NCI-H748 treated with DMSO at 0.1 percent for 48 hours (cell line): ENCODE data around the gene WFS1.

Experiments used
- DNase-seq: peaks from one replicate; lab custom pipeline; 2025; lab: John Stamatoyannopoulos, UW

The WFS1 gene

GRCh38 chr4:6262176-6262575 lies 7.5 kb upstream of the WFS1 start:
- no peak for DNase-seq

- DNase-seq: no peak
Observed at GRCh38 chr4:6262847-6263487, 6.7 kb upstream of the WFS1 start.

- no peak for DNase-seq
Observed at GRCh38 chr4:6263526-6264224, 6.0 kb upstream of the WFS1 start.

- DNase-seq: no peak
Observed at GRCh38 chr4:6264225-6264540, 5.5 kb upstream of the WFS1 start.

GRCh38 chr4:6265546-6265945 lies 4.1 kb upstream of the WFS1 start:
- DNase-seq: no peak

GRCh38 chr4:6267573-6267972 lies 2.1 kb upstream of the WFS1 start:
- DNase-seq: no peak

GRCh38 chr4:6268650-6269615 lies 717 bp upstream of the WFS1 start:
- DNase-seq: no peak

- DNase-seq: no peak
Observed at GRCh38 chr4:6270636-6271121, 1.0 kb downstream of the WFS1 start.

GRCh38 chr4:6271206-6271605 lies 1.6 kb downstream of the WFS1 start:
- DNase-seq: no peak

- no peak for DNase-seq
Observed at GRCh38 chr4:6271701-6272465, 2.2 kb downstream of the WFS1 start.

- no peak for DNase-seq
Observed at GRCh38 chr4:6272863-6273660, 3.4 kb downstream of the WFS1 start.

- DNase-seq: no peak
Observed at GRCh38 chr4:6273661-6273990, 4.0 kb downstream of the WFS1 start.

GRCh38 chr4:6275351-6275750 lies 5.7 kb downstream of the WFS1 start:
- DNase-seq: no peak

GRCh38 chr4:6275898-6276806 lies 6.5 kb downstream of the WFS1 start:
- no peak for DNase-seq

- no peak for DNase-seq
Observed at GRCh38 chr4:6277139-6277802, 7.6 kb downstream of the WFS1 start.

- no peak for DNase-seq
Observed at GRCh38 chr4:6277935-6278800, 8.5 kb downstream of the WFS1 start.

- no peak for DNase-seq
Observed at GRCh38 chr4:6278801-6279197, 9.1 kb downstream of the WFS1 start.

- no peak for DNase-seq
Observed at GRCh38 chr4:6279582-6280289, 10.1 kb downstream of the WFS1 start.
